H9 (cell line): Measurements from ENCODE around the gene BACE2. TPM values are rescaled to one million over a fixed set of nuclear protein-coding genes. Genes with fewer than 3 reads are reported as not detected.

Experiments
- DNase-seq: peaks from one replicate; pipeline ENCODE4 v3.0.0-alpha.2; 2017
- H2AFZ ChIP-seq: one replicate; pipeline ENCODE4 v1.6.1; 2013; ENCODE audit warnings: mild to moderate bottlenecking, low read length, control low read depth, moderate library complexity
- H2AK5ac ChIP-seq: 2 replicates; pipeline ENCODE4 v1.6.1; 2013; ENCODE audit warnings: low read length, control low read depth, mixed read lengths; ENCODE audit not compliant: insufficient read length
- H2BK120ac ChIP-seq: one replicate; pipeline ENCODE4 v1.6.1; 2013; ENCODE audit warnings: low read depth, mild to moderate bottlenecking, low read length, control low read depth, inconsistent platforms; ENCODE audit not compliant: poor library complexity, severe bottlenecking
- H2BK12ac ChIP-seq: 2 replicates; pipeline ENCODE4 v1.6.1; 2013; ENCODE audit warnings: low read length, control low read depth, mixed read lengths, low read depth; ENCODE audit not compliant: insufficient read length
- H2BK15ac ChIP-seq: 2 replicates; pipeline ENCODE4 v1.6.1; 2013; ENCODE audit warnings: low read depth, low read length, control low read depth
- H2BK20ac ChIP-seq: one replicate; pipeline ENCODE4 v1.6.1; 2013; ENCODE audit warnings: low read depth, mild to moderate bottlenecking, low read length, control low read depth, inconsistent platforms; ENCODE audit not compliant: poor library complexity, severe bottlenecking
- H2BK5ac ChIP-seq: 2 replicates; pipeline ENCODE4 v1.6.1; 2013; ENCODE audit warnings: low read length, control low read depth, mixed read lengths; ENCODE audit not compliant: insufficient read length
- H3K14ac ChIP-seq: 2 replicates; pipeline ENCODE4 v1.6.1; 2013; ENCODE audit warnings: low read length, control low read depth; ENCODE audit not compliant: insufficient read depth
- H3K18ac ChIP-seq: 2 replicates; pipeline ENCODE4 v1.6.1; 2013; ENCODE audit warnings: low read depth, mild to moderate bottlenecking, mixed read lengths, low read length, control low read depth; ENCODE audit not compliant: insufficient read length
- H3K23ac ChIP-seq: 2 replicates; pipeline ENCODE4 v1.6.1; 2013; ENCODE audit warnings: low read length, control low read depth, mixed read lengths, low read depth; ENCODE audit not compliant: insufficient read length
- H3K23me2 ChIP-seq: 2 replicates; pipeline ENCODE4 v1.6.1; 2013; ENCODE audit warnings: low read depth, mild to moderate bottlenecking, mixed read lengths, low read length, control low read depth; ENCODE audit not compliant: insufficient read length, poor library complexity, severe bottlenecking
- H3K27ac ChIP-seq: 2 replicates; pipeline ENCODE4 v1.5.1; 2013; ENCODE audit warnings: low read length, control low read depth, mixed read lengths, low read depth; ENCODE audit not compliant: insufficient read length
- H3K27me3 ChIP-seq: 2 replicates; pipeline ENCODE4 v1.6.1; 2013; ENCODE audit warnings: low read length, control low read depth, inconsistent platforms; ENCODE audit not compliant: insufficient read depth
- H3K4ac ChIP-seq: 2 replicates; pipeline ENCODE4 v1.6.1; 2013; ENCODE audit warnings: low read depth, mild to moderate bottlenecking, control low read depth, inconsistent platforms, low read length, moderate library complexity
- H3K4me1 ChIP-seq: 2 replicates; pipeline ENCODE4 v1.6.1; 2013; ENCODE audit warnings: low read length, control low read depth, inconsistent platforms; ENCODE audit not compliant: insufficient read depth
- H3K4me2 ChIP-seq: 2 replicates; pipeline ENCODE4 v1.6.1; 2013; ENCODE audit warnings: low read length, control low read depth, mixed read lengths; ENCODE audit not compliant: insufficient read length, insufficient read depth
- H3K56ac ChIP-seq: 2 replicates; pipeline ENCODE4 v1.6.1; 2013; ENCODE audit warnings: low read depth, mild to moderate bottlenecking, mixed read lengths, low read length, control low read depth; ENCODE audit not compliant: insufficient read length
- H3K79me1 ChIP-seq: 2 replicates; pipeline ENCODE4 v1.6.1; 2013; ENCODE audit warnings: low read depth, mild to moderate bottlenecking, moderate library complexity, low read length, control low read depth, inconsistent platforms; ENCODE audit not compliant: insufficient read depth, poor library complexity, severe bottlenecking
- H3K79me2 ChIP-seq: 2 replicates; pipeline ENCODE4 v1.6.1; 2013; ENCODE audit warnings: low read length, control low read depth, inconsistent platforms; ENCODE audit not compliant: insufficient read depth
- H3K9ac ChIP-seq: 2 replicates; pipeline ENCODE4 v1.6.1; 2013; ENCODE audit warnings: low read length, control low read depth, mixed read lengths; ENCODE audit not compliant: insufficient read length; ENCODE audit errors: extremely low read depth
- H3K9me3 ChIP-seq: one replicate; pipeline ENCODE4 v1.6.1; 2013; ENCODE audit warnings: low read depth, low read length, inconsistent platforms; ENCODE audit not compliant: control insufficient read depth
- H3T11ph ChIP-seq: one replicate; pipeline ENCODE4 v1.6.1; 2013; ENCODE audit warnings: mild to moderate bottlenecking, low read length, control low read depth, inconsistent platforms
- H4K20me1 ChIP-seq: one replicate; pipeline ENCODE4 v1.6.1; 2013; ENCODE audit not compliant: control insufficient read depth, insufficient read length, insufficient read depth
- H4K5ac ChIP-seq: 2 replicates; pipeline ENCODE4 v1.6.1; 2013; ENCODE audit warnings: low read depth, mild to moderate bottlenecking, mixed read lengths, low read length, control low read depth; ENCODE audit not compliant: insufficient read length
- H4K8ac ChIP-seq: replicated peaks from 2 replicates; pipeline ENCODE4 v1.6.1; 2013; ENCODE audit warnings: low read length, control low read depth, mixed read lengths, low read depth; ENCODE audit not compliant: insufficient read length
- H4K91ac ChIP-seq: 2 replicates; pipeline ENCODE4 v1.6.1; 2013; ENCODE audit warnings: low read depth, mild to moderate bottlenecking, moderate library complexity, mixed read lengths, low read length, control low read depth; ENCODE audit not compliant: insufficient read length
- H3K27ac Mint-ChIP-seq, 3 experiments: 2 replicates in 2 of 3; 3 replicates in 1 of 3; pipeline ENCODE4 v1.8.0; 2020 to 2021; ENCODE audit warnings: mixed read lengths in 3 of 3, mild to moderate bottlenecking in 1 of 3, moderate library complexity in 1 of 3
- H3K27me3 Mint-ChIP-seq: 2 replicates; pipeline ENCODE4 v1.8.0; 2021; ENCODE audit warnings: low read depth, mild to moderate bottlenecking, moderate library complexity, mixed read lengths
- H3K36me3 Mint-ChIP-seq, 3 experiments: 2 replicates in 2 of 3; 3 replicates in 1 of 3; pipeline ENCODE4 v1.8.0; 2020 to 2021; ENCODE audit warnings: low read depth in 3 of 3, mixed read lengths in 3 of 3; ENCODE audit not compliant: insufficient read depth in 1 of 3
- H3K4me1 Mint-ChIP-seq, 2 experiments: 2 replicates each; pipeline ENCODE4 v1.8.0; 2020; ENCODE audit warnings: mixed read lengths in 2 of 2
- H3K4me3 Mint-ChIP-seq, 2 experiments: 2 replicates in 1 of 2; 3 replicates in 1 of 2; pipeline ENCODE4 v1.8.0; 2020 to 2021; ENCODE audit warnings: mild to moderate bottlenecking in 2 of 2, mixed read lengths in 2 of 2, moderate library complexity in 1 of 2
- H3K9me3 Mint-ChIP-seq, 2 experiments: 2 replicates in 1 of 2; 3 replicates in 1 of 2; pipeline ENCODE4 v1.8.0; 2020; ENCODE audit warnings: mild to moderate bottlenecking in 2 of 2, mixed read lengths in 2 of 2, moderate library complexity in 1 of 2
- CTCF ChIP-seq: fragments of 200-600 bp; sonication (generic); conservative IDR thresholded peaks from 3 replicates; pipeline ENCODE4 v1.8.0; 2021; ENCODE audit warnings: antibody characterized with exemption, mild to moderate bottlenecking
- WGBS: extraction: QIAGEN DNeasy Blood & Tissue Kit; methylation state at CpG from one replicate; pipeline ENCODE4 v1.1.7; 2013; ENCODE audit warnings: missing lambda C conversion rate, low lambda C conversion rate, mixed read lengths; ENCODE audit not compliant: insufficient read length; ENCODE audit errors: extremely low coverage; 5-methylcytosine and 5-hydroxymethylcytosine counted together
- total RNA-seq: library from RNA; stranded (reverse); gene quantifications from 2 replicates; pipeline ENCODE4 v1.2.1, GENCODE V29; 2021

The BACE2 gene
- total RNA-seq, 1 experiment from 2014 or later, result 8.0 TPM

GRCh38 chr21:41196993-41197392, 29.0 kb downstream of the BACE2 start:
- no peak for TF ChIP-seq CTCF

More at GRCh38 chr21:41196993-41197392, 29.0 kb downstream of the BACE2 start:
- no CpG with 5 or more reads among the region's 5 CpGs for WGBS
- H3K36me3 Mint-ChIP-seq, result no peaks in the 10 kb centered on the region
- H3K4me1 Mint-ChIP-seq, result peaks cover 0 to 7% of the 10 kb centered on the region in 2 experiments; a peak in 2 of 4 replicates
- H2AK5ac ChIP-seq, result no peak overlapping the region
- H4K8ac ChIP-seq, result no peak overlapping the region
- H3K9me3 ChIP-seq, result no peaks in the 10 kb centered on the region
- no peak overlapping the region for H3K23ac ChIP-seq
- no peaks in the 10 kb centered on the region for H3K4me1 ChIP-seq
- no peaks in the 10 kb centered on the region for H3K23me2 ChIP-seq
- H2BK5ac ChIP-seq, result no peak overlapping the region
- no peaks in the 10 kb centered on the region for H3K27me3 Mint-ChIP-seq
- DNase-seq, result no peak
- no peak overlapping the region for H4K5ac ChIP-seq
- H3T11ph ChIP-seq, result no peak overlapping the region
- no peak overlapping the region for H3K56ac ChIP-seq
- H2BK12ac ChIP-seq, result no peak overlapping the region
- H3K27ac ChIP-seq, result no peak overlapping the region
- no peak overlapping the region for H3K4me2 ChIP-seq
- H3K18ac ChIP-seq, result no peak overlapping the region
- no peak overlapping the region for H4K91ac ChIP-seq
- no peak overlapping the region for H3K14ac ChIP-seq
- H3K27ac Mint-ChIP-seq, result no peak overlapping the region; a peak in 1 of 7 replicates
- no peak overlapping the region for H2BK20ac ChIP-seq
- no peak overlapping the region for H2BK15ac ChIP-seq
- H3K4me3 Mint-ChIP-seq, result no peak overlapping the region
- no peaks in the 10 kb centered on the region for H3K79me2 ChIP-seq
- H3K79me1 ChIP-seq, result no peaks in the 10 kb centered on the region
- H3K9me3 Mint-ChIP-seq, result no peaks in the 10 kb centered on the region
- no peak overlapping the region for H3K4ac ChIP-seq
- no peak overlapping the region for H2BK120ac ChIP-seq
- H2AFZ ChIP-seq, result no peak overlapping the region
- no peaks in the 10 kb centered on the region for H3K27me3 ChIP-seq
- no peaks in the 10 kb centered on the region for H4K20me1 ChIP-seq
- no peak overlapping the region for H3K9ac ChIP-seq
